ENCODE data around the gene CRCP.

Gene CRCP

DNA sequence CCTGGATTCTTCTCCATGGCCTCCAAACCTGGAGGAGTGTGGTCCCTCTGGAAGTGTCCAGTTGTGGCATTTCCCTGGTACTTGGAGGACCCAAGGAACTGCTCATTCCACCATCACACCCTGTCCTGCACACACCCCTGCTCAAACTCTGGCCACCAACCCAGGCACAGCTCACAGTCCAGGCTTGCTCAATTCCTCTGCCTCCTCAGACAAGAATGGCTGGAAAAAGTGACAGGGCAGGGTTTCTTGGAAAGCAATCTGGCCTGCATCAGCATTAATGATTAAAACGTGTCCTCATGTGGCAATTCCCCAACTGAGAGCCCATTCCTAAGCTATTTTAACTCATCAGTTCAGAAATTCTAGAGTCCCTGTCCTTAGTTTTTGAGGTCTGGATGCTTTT is 73.3 kb downstream of the CRCP start:
- DNase-seq (ENCODE audit: low read depth in 3 of 3, low spot score in 1 of 3) = no peak

DNA sequence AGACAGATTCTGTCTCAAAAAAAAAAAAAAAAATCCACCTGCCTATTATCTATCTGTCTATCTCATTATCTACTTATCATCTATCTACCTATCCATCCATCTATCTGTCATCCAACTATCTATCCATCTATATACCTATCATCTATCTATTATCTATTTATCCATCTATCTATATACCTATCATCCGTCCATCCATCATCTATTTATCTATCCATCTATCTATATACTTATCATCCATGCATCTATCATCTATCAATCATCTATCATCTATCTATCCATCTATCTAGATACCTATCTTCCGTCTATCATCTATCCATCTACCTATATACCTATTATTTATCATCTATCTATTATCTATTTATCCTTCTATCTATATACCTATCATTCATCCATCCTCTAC is 74.0 kb downstream of the CRCP start:
- no peak for DNase-seq (ENCODE audit: low read depth in 3 of 3, low spot score in 1 of 3)

GRCh38 chr7:66189695-66190503 is 75.3 kb downstream of the CRCP start:
- no peak for DNase-seq (ENCODE audit: low read depth in 3 of 3, low spot score in 1 of 3)

- DNase-seq (ENCODE audit: low read depth in 3 of 3, low spot score in 1 of 3) = no peak
These were observed 75.8 kb downstream of the CRCP start for GRCh38 chr7:66190504-66190857.

GRCh38 chr7:66193146-66193725 is 78.6 kb downstream of the CRCP start:
- no peak for DNase-seq (ENCODE audit: low read depth in 3 of 3, low spot score in 1 of 3)

- no peak for DNase-seq (ENCODE audit: low read depth in 3 of 3, low spot score in 1 of 3)
These were observed 83.8 kb downstream of the CRCP start for GRCh38 chr7:66198469-66198868.

- DNase-seq (ENCODE audit: low read depth in 3 of 3, low spot score in 1 of 3) = no peak
These were observed 84.3 kb downstream of the CRCP start for GRCh38 chr7:66198956-66199355.

DNA sequence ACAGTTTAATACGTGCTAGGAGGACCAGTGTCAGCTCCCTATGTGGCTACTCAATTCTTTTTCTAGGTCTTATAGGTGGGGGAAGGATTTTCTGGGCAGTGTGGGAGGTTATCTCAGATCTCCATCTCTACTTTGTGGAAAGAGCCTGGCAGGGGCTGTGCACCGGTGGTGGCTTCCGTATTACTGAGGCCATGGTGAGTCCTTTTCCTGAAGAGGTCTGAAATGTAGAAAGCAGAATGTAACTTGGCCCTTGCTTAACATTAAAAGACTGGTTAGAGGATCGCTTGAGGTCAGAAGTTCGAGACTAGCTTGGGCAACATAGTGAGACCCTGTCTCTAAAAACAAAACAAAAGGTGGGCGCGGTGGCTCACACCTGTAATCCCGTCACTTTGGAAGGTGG is 87.8 kb downstream of the CRCP start:
- DNase-seq (ENCODE audit: low read depth in 3 of 3, low spot score in 1 of 3) = no peak

Measured in stimulated activated CD4-positive, alpha-beta T cell treated with anti-CD3 and anti-CD28 coated beads, TNF-alpha, amount 100 ng/mL, for 1 hour (primary cell).